GM12878 (cell line): ENCODE results near the gene CDK13. TPM values are rescaled to one million over a fixed set of nuclear protein-coding genes. Genes with fewer than 3 reads are reported as not detected.

Experiments used
- ATAC-seq: fragments of 200-7000 bp; cut with Tn5 transposase; 3 replicates; pipeline ENCODE4 v1.9.1; 2020; ENCODE audit warnings: mild to moderate bottlenecking, moderate library complexity
- BruUV-seq: library from RNA; stranded (reverse); fragments of 400-500 nt; replicated peaks from 2 replicates; lab custom pipeline; 2021; lab: Mats Ljungman, UMichigan
- CTCF ChIA-PET: fragments of 300-600 bp; sonication (Branson Sonifier 250); formaldehyde crosslinking; extraction: SDS; loops from one replicate; lab custom pipeline; 2021; ENCODE audit warnings: inconsistent platforms; lab: Yijun Ruan, JAX
- POLR2A ChIA-PET: fragments of 350-600 bp; formaldehyde crosslinking; extraction: SDS; loops from one replicate; lab custom pipeline; 2021; ENCODE audit warnings: inconsistent platforms; lab: Charles Lee
- RAD21 ChIA-PET: fragments of 300-600 bp; sonication (Branson Sonifier 250); formaldehyde crosslinking; loops from one replicate; lab custom pipeline; 2023; ENCODE audit warnings: antibody characterized with exemption; ENCODE audit not compliant: unreplicated experiment; lab: Charles Lee
- SMC1A ChIA-PET: fragments of 300-600 bp; sonication (Branson Sonifier 250); formaldehyde crosslinking; loops from one replicate; lab custom pipeline; 2023; ENCODE audit not compliant: unreplicated experiment, uncharacterized antibody; lab: Charles Lee
- DNase-seq: peaks from one replicate; pipeline ENCODE4 v3.0.0-alpha.2; 2011; ENCODE audit warnings: low read depth, low spot score
- FAIRE-seq: peaks from 3 replicates; lab custom pipeline; 2011; peaks lifted over from hg19 to GRCh38; lab: Jason Lieb, UNC
- H2AFZ ChIP-seq: 2 replicates; pipeline ENCODE4 v1.6.0; 2011; ENCODE audit warnings: low read depth, low read length, control low read depth; ENCODE audit not compliant: control insufficient read depth
- H3K27ac ChIP-seq: 2 replicates; pipeline ENCODE4 v1.5.1; 2011; ENCODE audit warnings: control low read depth; ENCODE audit not compliant: control insufficient read depth, insufficient read depth
- H3K27me3 ChIP-seq, 2 experiments: replicated peaks in 1 of 2; 2 replicates each; pipeline versions ENCODE4 v1.6.0 to v1.6.1; 2011; ENCODE audit warnings: low read length in 1 of 2; ENCODE audit not compliant: control insufficient read depth in 2 of 2, insufficient read depth in 2 of 2
- H3K36me3 ChIP-seq, 2 experiments: 2 replicates each; pipeline ENCODE4 v1.5.1; 2011; ENCODE audit warnings: low read length in 1 of 2; ENCODE audit not compliant: control insufficient read depth in 2 of 2, insufficient read depth in 2 of 2
- H3K4me1 ChIP-seq: 2 replicates; pipeline ENCODE4 v1.6.1; 2011; ENCODE audit warnings: mild to moderate bottlenecking, low read length, moderate library complexity, mixed read lengths; ENCODE audit not compliant: control insufficient read depth, insufficient read depth
- H3K4me2 ChIP-seq: 2 replicates; pipeline ENCODE4 v1.6.0; 2011; ENCODE audit warnings: control low read depth; ENCODE audit not compliant: control insufficient read depth, insufficient read depth
- H3K4me3 ChIP-seq: fragments of 200-600 bp; sonication (generic); 2 replicates; pipeline ENCODE4 v1.5.1; 2016
- H3K79me2 ChIP-seq: 2 replicates; pipeline ENCODE4 v1.6.0; 2011; ENCODE audit warnings: low read length; ENCODE audit not compliant: control insufficient read depth, insufficient read depth
- H3K9ac ChIP-seq: 2 replicates; pipeline ENCODE4 v1.8.0; 2011; ENCODE audit warnings: low read length, control low read depth, mixed read lengths; ENCODE audit not compliant: control insufficient read depth, insufficient read depth
- H3K9me3 ChIP-seq: replicated peaks from 3 replicates; pipeline ENCODE4 v1.5.1; 2011; ENCODE audit warnings: mild to moderate bottlenecking, low read length; ENCODE audit not compliant: control insufficient read depth, insufficient read depth
- H4K20me1 ChIP-seq: 2 replicates; pipeline ENCODE4 v1.6.0; 2011; ENCODE audit not compliant: control insufficient read depth, insufficient read depth
- CBFB ChIP-seq: IDR thresholded peaks from 2 replicates; pipeline ENCODE4 v1.6.1; 2016; ENCODE audit warnings: antibody characterized with exemption, low read depth
- ELK1 ChIP-seq: IDR thresholded peaks from 2 replicates; pipeline ENCODE4 v1.6.1; 2012; ENCODE audit warnings: low read depth, low read length, improper control_type of control experiment
- RELB ChIP-seq: fragments of 450-650 bp; IDR thresholded peaks from 2 replicates; pipeline ENCODE4 v1.6.1; 2017; ENCODE audit warnings: low read depth, mild to moderate bottlenecking, moderate library complexity
- SPI1 ChIP-seq: IDR thresholded peaks from 2 replicates; pipeline ENCODE4 v1.6.1; 2011; ENCODE audit warnings: low read depth, mild to moderate bottlenecking, low read length, moderate library complexity, borderline replicate concordance; ENCODE audit not compliant: insufficient read depth
- WGBS: methylation state at CpG from one replicate; pipeline ENCODE4 v1.1.6; 2016; ENCODE audit warnings: low lambda C conversion rate; ENCODE audit not compliant: insufficient replicate concordance, insufficient coverage; ENCODE audit errors: missing lambda C conversion rate; 5-methylcytosine and 5-hydroxymethylcytosine counted together
- in situ Hi-C: fragments of 300-500 bp; cut with MboI; formaldehyde crosslinking; loops from 9 replicates; pipeline ENCODE4 v1.14.3; 2018; ENCODE audit warnings: mixed read lengths
- intact Hi-C: fragments of 100-400 bp; cut with micrococcal nuclease; formaldehyde crosslinking; loops from one replicate; pipeline ENCODE4 v1.14.2; 2022; ENCODE audit not compliant: unreplicated experiment
- polyA plus RNA-seq, 11 experiments: library from polyadenylated mRNA; depleted of rRNA in 4 of 11; unstranded in 6 of 11; stranded (reverse) in 5 of 11; fragments of >200 nt; fragmentation: Nextera tagmentation in 4 of 11; fragmentation: Illumina TruSeq in 1 of 11; extraction: Ambion mirVana in 4 of 11; extraction: Trizol in 1 of 11; gene quantifications; 1 replicate in 1 of 11; 2 replicates in 10 of 11; pipeline versions ENCODE4 v1.2.1 to v1.2.3, GENCODE V29; 2011 to 2016; ENCODE audit warnings: inconsistent platforms in 2 of 11, missing spikeins in 2 of 11, low read depth in 1 of 11
- total RNA-seq, 4 experiments: library from RNA; depleted of rRNA in 3 of 4; stranded (reverse); fragments of >200 nt in 3 of 4; fragmentation: Illumina TruSeq in 1 of 4; extraction: Trizol in 1 of 4; gene quantifications; 2 replicates each; pipeline versions ENCODE4 v1.2.1 to v1.2.3, GENCODE V29; 2013 to 2021

Gene CDK13
- total and polyA plus RNA-seq, 10 of the 15 experiments (the other 5 are each of a cell fraction or from before 2014, with no cell fraction given) = 10.8 to 44.4 (median 28.0) TPM

- intact Hi-C loops = no loop called here
- Histone ChIP-seq H3K4me2 (no peak overlapping the region), H4K20me1 (no peaks in the 10 kb centered on the region), H3K27me3 (no peaks in the 10 kb centered on the region; a peak in 1 of 4 replicates), H3K9me3 (no peaks in the 10 kb centered on the region), H3K9ac (no peak overlapping the region), H3K27ac (no peak overlapping the region), H3K4me1 (no peaks in the 10 kb centered on the region), H3K79me2 (no peaks in the 10 kb centered on the region), H3K36me3 (no peaks in the 10 kb centered on the region), H2AFZ (no peak overlapping the region), H3K4me3 (no peak overlapping the region)
- TF ChIP-seq ELK1 (no peak), RELB (no peak), CBFB (no peak), SPI1 (0 out of 2 replicates have a peak, but pooled peaks have one; percentile 15)
- no TSS peak for BruUV-seq
- DNase-seq = no peak
- ChIA-PET RAD21 (no interaction called here), POLR2A (no interaction called here), SMC1A (no interaction called here), CTCF (interaction anchor here (0.6 to 2.5 kb wide), 3 partner anchors 14 to 635 kb away, joined by 3 to 9 read pairs (median 3); no protein-coding TSS in a partner anchor)
- ATAC-seq = no peak
- no peak for FAIRE-seq
- WGBS = 53% methylated on average over 7 of the region's 7 CpGs
- in situ Hi-C loops = no loop called here
These were observed 39.8 kb upstream of the CDK13 start for GRCh38 chr7:39910108-39910869.
